HG02610 (cell line): ENCODE results near the gene CD4.
A peak's percentile ranks its signal among the peaks of the same experiment; 100 is the strongest.

Source experiments
- ATAC-seq: cut with Tn5 transposase; IDR thresholded peaks from one replicate; pipeline ENCODE4 v1.9.1; 2021; ENCODE audit warnings: mild to moderate bottlenecking, moderate library complexity; ENCODE audit not compliant: unreplicated experiment

The CD4 gene

DNA sequence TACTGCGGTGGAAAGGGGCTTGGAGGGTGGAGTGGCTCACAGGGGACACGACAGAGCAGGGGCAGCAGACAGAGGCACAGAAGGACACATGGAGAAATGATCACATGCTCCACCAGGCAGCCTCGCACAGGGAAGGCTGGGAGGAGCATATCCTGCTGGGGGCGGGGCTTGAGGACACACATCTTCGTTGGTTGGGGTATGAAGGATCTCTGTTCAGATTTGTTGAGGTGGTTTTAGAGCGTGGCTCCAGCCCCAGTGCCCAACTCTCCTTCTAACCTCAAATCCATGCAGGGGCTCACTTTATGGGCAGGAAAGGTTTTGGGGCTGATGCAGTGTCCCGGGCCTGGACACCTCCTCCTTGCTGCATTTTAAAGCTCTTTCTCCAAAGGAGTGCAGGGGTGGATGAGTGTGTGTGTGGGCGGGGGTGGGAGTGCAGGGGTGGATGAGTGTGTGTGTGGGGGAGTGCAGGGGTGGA is 38.1 kb downstream of the CD4 start:
- no peak for ATAC-seq

DNA sequence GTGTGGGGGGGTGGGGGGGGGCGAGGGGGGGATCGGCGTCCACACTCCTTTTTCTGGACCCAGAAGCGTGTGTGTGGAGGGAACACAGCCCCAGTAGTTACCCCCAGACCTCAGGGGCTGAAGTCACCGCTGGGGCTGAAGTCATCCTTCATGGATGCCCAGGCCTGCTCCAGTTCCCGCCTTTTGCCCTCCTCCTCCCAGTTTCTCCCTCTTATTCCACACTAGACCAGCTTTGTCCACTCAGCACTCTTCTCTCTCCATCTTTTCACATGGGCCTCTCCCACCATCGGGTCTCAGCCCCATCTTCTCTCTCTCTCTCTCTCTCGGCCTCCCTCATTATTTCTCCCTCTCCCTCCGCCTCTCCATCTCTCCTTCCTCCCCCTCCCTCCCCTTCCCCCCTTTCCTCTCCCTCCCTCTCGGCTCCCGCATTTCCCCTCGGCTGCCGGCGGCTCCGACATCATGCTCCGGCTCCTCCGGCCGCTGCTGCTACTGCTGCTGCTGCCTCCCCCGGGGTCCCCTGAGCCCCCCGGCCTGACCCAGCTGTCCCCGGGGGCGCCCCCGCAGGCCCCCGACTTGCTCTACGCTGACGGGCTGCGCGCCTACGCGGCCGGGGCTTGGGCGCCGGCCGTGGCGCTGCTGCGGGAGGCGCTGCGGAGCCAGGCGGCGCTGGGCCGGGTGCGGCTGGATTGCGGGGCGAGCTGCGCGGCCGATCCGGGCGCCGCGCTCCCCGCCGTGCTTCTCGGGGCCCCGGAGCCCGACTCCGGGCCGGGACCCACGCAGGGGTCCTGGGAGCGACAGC is 38.9 kb downstream of the CD4 start, which contains the start of gene P3H3:
Gene P3H3, plus strand, starts transcription at position 426 of the 799 bp plus-strand sequence. Its CDS starts 34 bp downstream, at position 460.
- no peak for ATAC-seq

DNA sequence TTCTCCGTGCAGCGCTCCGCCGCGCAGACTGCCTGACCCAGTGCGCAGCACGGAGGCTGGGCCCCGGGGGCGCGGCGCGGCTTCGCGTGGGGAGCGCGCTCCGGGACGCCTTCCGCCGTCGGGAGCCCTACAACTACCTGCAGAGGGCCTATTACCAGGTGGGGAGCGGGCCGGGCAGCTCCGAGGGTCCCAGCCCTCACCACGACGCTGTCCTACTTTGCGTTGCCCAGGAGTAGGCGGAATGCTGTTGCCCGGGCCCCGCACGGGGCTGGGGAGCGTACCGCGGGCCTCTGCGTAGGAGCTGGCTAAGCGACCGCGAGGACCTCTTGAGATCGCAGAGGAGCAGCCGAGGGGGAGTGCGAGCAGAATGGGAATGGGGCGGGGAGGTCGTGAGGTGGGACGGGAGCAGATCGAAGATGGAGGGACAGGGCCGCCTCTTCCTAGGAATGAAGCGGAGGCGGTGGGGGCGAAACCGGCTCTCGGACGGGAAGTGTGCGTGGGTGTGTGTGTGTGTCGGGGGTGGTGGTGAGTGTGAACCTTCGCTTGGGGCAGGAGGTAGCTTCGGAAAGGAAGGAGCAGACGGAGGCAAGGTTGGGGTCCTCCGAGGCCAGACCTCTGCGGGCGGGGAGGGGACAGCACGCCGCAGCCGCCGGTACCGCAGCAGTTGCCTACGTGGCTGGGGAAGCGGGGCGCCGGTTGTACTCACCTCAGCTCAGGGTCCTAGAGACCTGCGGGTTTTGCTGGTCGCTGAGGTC is 39.6 kb downstream of the CD4 start:
- ATAC-seq = no peak

DNA sequence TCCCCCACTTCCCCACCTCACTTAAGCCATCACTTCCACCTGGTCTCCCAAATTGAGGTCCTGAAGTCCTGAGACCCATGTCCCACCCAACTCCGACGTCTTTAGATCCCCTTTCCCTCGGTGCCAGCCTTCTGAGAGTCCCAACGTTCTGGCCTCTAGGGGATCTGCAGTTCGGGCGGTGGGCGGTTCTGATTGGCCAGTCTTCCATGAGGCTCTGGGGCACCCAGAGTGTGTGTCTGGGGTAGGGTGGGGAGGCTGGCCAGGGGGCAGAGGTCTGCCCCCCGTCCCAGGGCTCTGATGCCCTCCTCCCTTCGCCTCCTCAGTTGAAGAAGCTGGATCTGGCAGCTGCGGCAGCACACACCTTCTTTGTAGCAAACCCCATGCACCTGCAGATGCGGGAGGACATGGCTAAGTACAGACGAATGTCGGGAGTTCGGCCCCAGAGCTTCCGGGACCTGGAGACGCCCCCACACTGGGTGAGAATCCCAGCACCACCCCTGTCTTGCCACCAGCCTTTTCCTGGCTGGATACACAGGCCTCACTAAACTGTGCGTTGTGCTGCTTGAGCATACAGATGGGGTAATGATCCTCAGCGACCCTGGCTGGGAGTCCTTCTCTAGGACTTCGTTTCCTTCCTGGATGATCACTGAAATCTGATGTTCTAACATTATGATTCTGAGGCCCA is 40.4 kb downstream of the CD4 start:
- ATAC-seq = no peak

DNA sequence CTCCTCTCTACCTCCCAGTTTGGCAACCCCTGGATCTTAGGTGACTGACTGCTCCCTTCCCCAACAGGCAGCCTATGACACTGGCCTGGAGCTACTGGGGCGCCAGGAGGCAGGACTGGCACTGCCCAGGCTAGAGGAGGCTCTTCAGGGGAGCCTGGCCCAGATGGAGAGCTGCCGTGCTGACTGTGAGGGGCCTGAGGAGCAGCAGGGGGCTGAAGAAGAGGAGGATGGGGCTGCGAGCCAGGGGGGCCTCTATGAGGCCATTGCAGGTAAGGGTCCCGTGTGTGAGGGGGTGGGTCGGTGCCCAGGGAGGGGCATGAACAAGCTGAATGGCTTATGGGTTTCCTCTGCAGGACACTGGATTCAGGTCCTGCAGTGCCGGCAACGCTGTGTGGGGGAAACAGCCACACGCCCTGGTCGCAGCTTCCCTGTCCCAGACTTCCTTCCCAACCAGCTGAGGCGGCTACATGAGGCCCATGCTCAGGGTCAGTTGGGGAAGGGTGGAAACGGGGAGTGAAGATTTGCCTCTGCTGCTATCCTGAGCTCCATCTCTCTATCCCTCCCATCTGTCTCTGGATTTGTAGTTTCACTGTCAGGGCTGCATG is 41.1 kb downstream of the CD4 start:
- no peak for ATAC-seq

DNA sequence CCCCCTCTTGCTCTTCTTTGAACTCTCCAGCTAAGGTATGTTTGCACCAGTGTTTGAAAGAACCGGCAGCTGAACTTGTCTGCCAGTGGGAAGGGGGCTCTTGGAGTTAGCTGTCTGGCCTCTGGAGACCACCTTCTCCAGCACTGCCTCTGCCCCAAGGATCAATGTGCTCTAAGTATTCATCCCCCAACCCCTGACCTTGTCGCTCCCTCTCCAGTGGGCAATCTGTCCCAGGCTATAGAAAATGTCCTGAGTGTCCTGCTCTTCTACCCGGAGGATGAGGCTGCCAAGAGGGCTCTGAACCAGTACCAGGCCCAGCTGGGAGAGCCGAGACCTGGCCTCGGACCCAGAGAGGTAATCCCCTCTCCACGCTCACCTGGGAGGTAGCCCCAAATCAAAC is 41.7 kb downstream of the CD4 start:
- no peak for ATAC-seq

DNA sequence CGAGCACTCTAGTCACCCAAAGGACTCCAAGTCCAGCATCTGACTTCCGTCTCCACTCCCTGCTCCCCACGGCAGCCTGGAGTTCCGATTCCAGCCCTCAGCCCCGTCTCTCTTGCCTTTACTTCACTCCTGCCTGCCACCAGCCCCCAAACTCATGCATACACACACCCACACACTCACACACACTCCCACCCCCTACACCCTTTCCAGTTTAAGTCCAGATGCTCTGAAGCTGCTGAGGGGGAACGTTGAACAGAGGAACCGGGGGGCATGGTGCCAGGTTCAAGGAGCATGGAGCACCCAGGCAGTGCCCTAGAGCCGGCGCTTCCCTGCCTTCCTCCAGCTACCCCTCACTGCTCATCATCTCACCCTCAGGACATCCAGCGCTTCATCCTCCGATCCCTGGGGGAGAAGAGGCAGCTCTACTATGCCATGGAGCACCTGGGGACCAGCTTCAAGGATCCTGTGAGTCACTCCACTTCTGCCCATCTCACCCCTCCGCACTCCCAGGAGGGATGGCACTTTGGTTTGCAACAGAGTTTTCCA is 42.2 kb downstream of the CD4 start:
- ATAC-seq = no peak

DNA sequence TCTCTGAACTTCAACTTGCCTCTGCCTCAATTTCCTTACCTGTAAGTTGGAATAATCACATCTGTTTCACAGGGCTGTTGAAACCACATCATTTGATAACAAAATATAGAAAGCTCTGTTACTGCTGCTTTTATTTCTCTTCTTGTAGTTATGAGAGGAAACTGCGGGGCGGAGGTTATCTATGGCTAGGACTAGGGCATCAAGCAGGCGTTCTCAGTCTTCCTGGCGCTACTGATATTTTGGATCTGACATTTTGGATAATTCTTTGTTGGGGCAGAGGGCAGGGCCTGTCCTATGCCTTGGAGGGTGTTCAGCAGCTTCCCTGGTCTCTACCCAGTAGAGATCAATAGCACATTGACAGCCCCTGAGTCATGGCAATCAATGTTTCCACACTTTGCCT is 42.8 kb downstream of the CD4 start:
- ATAC-seq = no peak

DNA sequence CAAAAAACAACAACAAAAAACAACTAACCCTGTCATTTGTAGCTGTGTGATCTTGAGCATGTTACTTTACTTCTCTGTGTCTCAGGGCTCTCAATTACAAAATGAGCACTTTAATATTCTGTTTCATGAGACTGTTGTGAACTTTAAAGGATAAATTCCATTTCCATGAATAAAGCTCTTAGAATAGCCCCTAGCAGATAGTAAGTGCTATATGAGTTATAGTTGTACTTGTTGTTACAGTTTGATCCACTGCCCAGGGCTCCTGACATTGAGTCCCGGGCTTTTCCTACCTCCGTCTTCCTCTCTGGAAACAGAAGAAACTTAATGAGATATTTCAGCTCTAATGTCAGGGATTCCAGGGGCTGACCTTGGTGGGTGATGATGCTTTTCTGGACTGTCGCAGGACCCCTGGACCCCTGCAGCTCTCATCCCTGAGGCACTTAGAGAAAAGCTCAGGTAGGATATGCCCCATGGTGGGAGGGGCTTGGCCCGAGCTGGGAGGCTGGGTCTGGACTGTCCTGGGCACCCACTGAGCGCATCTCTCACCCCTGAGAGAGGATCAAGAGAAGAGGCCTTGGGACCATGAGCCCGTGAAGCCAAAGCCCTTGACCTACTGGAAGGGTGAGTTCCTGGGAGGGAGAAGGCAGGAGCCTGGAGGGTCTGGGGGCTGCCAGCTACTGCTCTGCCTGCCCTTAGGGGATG is 44.0 kb downstream of the CD4 start:
- no peak for ATAC-seq

DNA sequence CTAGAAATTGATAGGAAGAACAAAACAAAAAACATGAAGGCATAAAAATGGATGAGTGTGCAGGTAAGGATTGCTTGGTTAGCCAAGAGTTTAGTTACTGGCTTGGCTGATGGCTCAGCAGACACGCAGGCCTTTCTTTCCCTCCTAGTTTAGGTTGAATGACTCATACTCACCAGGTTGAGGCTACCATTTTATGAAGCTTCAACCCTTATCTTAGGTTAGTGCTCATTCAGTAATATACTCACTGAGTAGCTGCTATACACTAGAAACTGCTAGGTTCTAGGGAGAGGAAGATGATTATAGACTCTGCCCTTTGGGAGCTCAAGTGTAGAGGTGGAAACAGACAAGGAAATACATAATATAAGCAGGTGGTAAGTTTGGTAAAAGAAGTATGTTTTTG is 44.9 kb downstream of the CD4 start:
- no peak for ATAC-seq

DNA sequence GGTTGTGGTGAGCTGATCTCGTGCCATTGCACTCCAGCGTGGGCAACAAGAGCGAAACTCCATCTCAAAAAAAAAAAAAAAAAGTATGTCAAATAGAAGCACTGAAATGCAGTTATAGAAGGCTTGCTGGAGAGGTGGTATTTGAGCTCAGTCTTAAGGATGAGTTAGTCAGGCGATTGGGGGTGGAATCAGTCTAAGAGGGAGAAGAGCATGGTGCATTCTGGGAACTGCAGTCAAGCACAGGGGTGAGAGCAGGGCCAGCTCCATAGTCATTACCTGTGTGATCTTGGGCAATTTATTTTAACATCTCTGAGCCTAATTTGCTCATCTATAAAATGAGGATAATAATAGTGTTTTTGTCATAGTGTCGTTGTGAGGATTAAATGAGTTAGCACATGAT is 45.5 kb downstream of the CD4 start:
- no peak for ATAC-seq

DNA sequence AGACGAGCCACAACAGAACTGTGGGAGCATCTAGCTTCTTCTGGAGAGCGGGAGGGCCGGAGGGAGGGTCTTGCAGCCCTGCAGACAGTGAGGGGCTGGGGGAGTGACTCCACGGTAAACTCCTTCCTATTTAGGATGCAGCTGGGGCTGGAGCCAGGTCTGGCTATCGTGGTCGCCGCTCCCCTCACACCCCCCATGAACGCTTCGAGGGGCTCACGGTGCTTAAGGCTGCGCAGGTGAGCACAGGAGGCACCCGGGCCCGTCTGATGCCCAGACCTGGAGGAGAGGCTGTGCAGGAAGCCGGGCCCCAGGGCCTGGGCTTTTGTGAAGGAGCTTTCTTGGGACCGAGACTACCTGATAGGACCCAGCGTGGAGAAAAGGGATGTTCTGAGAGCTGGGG is 47.5 kb downstream of the CD4 start:
- no peak for ATAC-seq

DNA sequence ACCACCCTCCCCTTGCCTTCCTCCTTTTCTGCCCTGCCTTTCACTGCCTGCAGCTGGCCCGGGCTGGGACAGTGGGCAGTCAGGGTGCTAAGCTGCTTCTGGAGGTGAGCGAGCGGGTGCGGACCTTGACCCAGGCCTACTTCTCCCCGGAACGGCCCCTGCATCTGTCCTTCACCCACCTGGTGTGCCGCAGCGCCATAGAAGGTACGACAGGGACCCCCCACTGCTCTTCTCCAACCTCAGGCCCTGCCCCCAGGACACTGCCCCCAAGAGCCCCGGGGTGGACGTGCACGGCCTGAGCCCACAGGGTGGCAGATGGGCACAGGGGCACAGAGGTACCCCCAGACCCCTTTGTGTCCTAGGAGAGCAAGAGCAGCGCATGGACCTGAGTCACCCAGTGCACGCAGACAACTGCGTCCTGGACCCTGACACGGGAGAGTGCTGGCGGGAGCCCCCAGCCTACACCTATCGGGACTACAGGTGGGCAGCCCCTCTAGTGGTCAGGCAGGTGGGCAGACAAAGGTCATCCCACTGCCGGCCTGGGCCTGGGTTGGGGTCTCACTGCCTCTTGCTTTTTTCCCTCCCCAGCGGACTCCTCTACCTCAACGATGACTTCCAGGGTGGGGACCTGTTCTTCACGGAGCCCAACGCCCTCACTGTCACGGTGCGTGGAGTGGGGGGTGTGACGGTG is 48.2 kb downstream of the CD4 start:
- ATAC-seq = no peak

DNA sequence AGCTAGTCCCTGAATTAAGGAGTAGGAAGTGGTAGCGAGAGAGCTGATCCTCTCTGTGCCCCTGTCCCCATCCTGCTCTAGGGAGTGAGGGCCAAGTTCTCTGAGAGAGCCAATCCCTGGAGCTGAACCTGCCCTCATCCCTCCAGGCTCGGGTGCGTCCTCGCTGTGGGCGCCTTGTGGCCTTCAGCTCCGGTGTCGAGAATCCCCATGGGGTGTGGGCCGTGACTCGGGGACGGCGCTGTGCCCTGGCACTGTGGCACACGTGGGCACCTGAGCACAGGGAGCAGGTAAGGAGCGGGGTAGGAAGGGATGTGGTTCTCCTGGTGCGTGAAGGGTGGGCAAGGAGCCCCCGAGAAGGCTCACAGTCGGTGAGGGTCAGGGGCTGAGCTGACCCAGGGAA is 49.5 kb downstream of the CD4 start:
- ATAC-seq = no peak

DNA sequence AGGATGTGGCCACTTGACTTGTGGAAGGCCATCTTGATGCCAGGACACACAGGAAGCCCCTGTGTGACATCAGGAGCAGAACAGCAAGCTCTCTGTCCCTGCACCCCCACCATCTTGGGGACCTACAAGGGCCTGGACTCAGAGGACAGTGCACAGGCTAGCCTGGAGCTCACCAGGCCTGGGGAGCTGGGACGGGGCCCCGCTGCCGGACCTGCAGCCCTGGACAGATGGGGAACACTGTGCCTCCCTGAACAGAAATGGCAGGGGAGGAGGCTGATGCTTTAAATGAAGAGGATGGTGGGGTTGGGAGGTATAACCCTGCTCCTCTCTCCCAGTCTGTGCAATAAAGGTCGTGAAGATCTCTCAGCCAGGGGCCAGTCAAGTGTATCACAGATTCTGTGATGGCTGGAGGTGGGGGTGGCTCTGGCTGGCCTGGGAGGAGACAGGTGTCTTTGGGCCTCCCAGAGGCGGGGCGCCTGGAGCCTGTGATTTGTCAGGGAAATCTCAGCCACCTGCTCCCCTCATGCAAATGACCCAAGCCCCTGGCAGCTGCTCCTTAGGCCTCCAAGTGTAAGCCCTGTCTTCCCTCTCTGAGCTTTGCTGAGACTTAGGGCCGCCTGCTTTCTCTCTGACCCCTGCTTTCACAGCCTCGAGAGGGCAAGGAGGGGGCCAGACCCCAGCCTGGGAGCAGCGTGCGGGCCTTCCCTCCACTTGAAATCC is 50.3 kb downstream of the CD4 start:
- ATAC-seq = peak; percentile 62

DNA sequence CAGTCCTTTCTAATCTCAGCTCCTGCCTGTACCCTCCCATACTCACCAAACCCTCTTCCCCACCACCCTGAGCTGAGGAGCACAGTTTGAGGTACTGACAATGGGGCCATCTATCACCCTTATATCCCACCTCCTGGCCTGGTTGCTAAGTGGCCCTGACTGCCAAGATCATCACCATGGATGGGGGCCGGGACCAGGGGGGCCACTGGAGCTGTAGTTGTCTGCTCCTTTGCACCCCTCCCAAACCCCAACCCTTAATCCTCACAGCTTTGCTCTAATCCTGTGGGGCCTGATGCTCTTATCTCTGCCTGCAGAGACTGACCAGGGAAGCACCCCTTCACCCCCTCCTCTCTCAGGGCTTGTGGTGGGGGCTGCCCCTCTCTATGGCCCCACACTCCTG is 51.0 kb downstream of the CD4 start:
- ATAC-seq = no peak

DNA sequence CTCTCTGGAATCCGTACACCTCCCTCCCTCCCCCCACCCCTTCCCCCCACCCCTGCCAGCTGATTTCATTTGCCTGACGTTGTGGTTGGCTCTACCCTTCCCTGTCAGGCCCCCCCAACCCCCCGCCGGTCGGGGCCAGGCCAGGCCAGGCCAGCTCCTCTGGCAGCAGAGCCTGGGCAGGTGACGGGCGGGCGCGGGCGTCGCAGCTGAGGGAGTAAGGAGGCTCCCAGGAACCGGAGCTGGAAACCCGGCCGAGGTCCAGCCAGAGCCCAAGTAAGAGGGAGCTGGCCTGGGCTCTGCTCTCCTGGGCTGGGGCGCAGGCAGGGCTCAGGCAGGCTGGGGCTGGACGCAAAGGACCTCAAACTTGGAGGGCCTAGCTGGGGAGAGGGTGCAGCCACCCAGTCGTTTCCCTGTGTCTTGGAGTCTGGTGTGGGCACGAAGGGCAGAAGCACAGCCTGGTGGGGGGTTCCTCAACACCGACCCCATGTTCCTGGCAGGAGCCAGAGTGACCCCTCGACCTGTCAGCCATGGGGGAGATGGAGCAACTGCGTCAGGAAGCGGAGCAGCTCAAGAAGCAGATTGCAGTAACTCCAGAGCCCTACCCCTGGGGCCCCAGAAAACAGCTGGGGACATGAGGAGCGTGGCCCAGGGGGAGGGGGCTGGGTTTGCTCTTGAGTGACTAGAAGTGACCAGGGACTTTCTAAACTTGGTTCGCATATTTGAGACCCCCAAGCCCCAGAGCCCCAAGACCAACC is 51.6 kb downstream of the CD4 start, which contains the start of gene GNB3:
Gene GNB3, plus strand, starts transcription at position 165 of the 755 bp plus-strand sequence. Its CDS starts 363 bp downstream, at position 528.
- no peak for ATAC-seq

DNA sequence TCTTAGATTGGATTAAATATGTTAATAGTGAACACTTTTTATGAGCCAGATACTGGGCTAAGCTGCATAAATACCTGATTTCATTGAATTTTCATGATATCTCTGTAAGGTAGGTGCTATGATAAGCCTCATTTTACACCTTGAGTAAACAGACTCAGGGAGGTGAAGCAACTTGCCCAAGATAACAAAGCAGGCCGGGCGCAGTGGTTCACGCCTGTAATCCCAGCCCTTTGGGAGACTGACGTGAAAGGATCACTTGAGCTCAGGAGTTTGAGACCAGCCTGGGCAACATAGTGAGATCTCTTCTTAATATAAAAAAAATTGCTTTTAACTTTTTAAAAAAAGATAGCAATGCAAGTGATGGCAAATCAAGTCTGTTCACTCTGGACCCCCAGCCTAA is 52.7 kb downstream of the CD4 start:
- no peak for ATAC-seq
